ENCODE data around the gene NHERF1.

- TF ChIP-seq EP300 (IDR thresholded peaks at IDR 0.05; ENCODE audit: borderline replicate concordance): no peak
- no peak for TF ChIP-seq REST (IDR thresholded peaks at IDR 0.05; ENCODE audit: low read depth)
- TF ChIP-seq NFIC (IDR thresholded peaks at IDR 0.05): no peak
- TF ChIP-seq YY1 (IDR thresholded peaks at IDR 0.05; ENCODE audit: low read depth): no peak
- no peak for TF ChIP-seq EGR1 (IDR thresholded peaks at IDR 0.05)
- TF ChIP-seq RAD21 (IDR thresholded peaks at IDR 0.05; ENCODE audit: low read depth): peak; percentile 27; the same call in 1 of the 2 replicates
- no peak for TF ChIP-seq ZBTB7A (IDR thresholded peaks at IDR 0.05; ENCODE audit: low read depth)
- no peak for TF ChIP-seq TAF1 (IDR thresholded peaks at IDR 0.05; ENCODE audit: low read depth)
- TF ChIP-seq MAX (IDR thresholded peaks at IDR 0.05): no peak
- TF ChIP-seq CREB1 (IDR thresholded peaks at IDR 0.05; ENCODE audit: low read depth): no peak
- TF ChIP-seq TCF12 (IDR thresholded peaks at IDR 0.05; ENCODE audit: low read depth): no peak
Measured at GRCh38 chr17:74815550-74816370, 67.3 kb downstream of the NHERF1 start.
